ENCODE measurements around the gene CDC6.

CDC6 gene

DNA sequence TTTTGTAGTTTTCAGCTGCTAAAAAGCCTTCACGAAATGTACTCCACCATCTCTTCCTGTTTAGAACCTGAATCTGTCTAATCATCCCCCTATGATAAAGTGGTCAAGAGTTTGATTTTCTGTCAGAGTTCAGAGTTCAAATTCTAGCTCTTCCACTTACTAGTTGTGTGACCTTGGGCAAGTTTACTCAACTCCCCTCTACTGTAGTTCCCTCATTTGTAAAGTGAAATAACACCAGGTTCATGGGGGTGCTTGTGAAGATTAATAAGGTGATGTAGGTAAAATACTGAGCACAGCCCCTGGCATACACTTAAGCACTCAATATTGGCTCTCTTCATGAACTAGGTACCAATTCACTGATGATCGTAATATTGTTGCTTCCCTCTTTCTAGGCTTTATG is 1.2 kb upstream of the CDC6 start:
- Histone ChIP-seq H3K27ac (ENCODE audit: insufficient read depth in 1 of 2, low read depth in 1 of 2, low read length in 2 of 2, poor library complexity in 1 of 2, severe bottlenecking in 2 of 2) (no peak overlapping the region), H3K4me3 (ENCODE audit: control insufficient read depth in 1 of 7, extremely low read depth in 1 of 7, insufficient read depth in 4 of 7, low read depth in 2 of 7, low read length in 6 of 7) (no peak overlapping the region), H3K9me3 (ENCODE audit: control extremely low read depth in 1 of 5, control insufficient read depth in 4 of 5, insufficient read depth in 2 of 5, low read depth in 1 of 5, low read length in 4 of 5) (no peaks in the 10 kb centered on the region), H3K4me1 (ENCODE audit: control extremely low read depth in 1 of 4, control insufficient read depth in 4 of 4, insufficient read depth in 4 of 4, low read length in 3 of 4) (peaks cover 0 to 16% (median 11%) of the 10 kb centered on the region in 4 experiments), H3K27me3 (replicated peaks in 2 of 5; ENCODE audit: control insufficient read depth in 4 of 5, insufficient read depth in 5 of 5, low read length in 4 of 5) (no peaks in the 10 kb centered on the region), H3K36me3 (ENCODE audit: control insufficient read depth in 4 of 4, insufficient read depth in 4 of 4, low read length in 3 of 4) (peaks cover 6 to 26% (median 9%) of the 10 kb centered on the region in 4 experiments)
- POLR2A ChIA-PET: interaction anchor here (1.0 kb wide), 1 partner anchor 36 kb away, joined by 3 read pairs; no protein-coding TSS in a partner anchor
- CTCF ChIA-PET: interaction anchor here (1.4 to 2.2 kb wide), 2 partner anchors 86 to 94 kb away, joined by 4 to 7 read pairs; no protein-coding TSS in a partner anchor
- no peak for DNase-seq
- WGBS (ENCODE audit: insufficient coverage): 83% methylated on average over 1 of the region's 2 CpGs

GRCh38 chr17:40287159-40287493 is 553 bp upstream of the CDC6 start:
- no peak for DNase-seq
- POLR2A ChIA-PET: interaction anchor here (1.2 kb wide), 1 partner anchor 36 kb away, joined by 3 read pairs; no protein-coding TSS in a partner anchor
- peaks cover 6 to 28% (median 7%) of the 10 kb centered on the region in 4 experiments for H3K36me3 ChIP-seq (ENCODE audit: control insufficient read depth in 4 of 4, insufficient read depth in 4 of 4, low read length in 3 of 4)
- no peaks in the 10 kb centered on the region for H3K27me3 ChIP-seq (replicated peaks in 2 of 5; ENCODE audit: control insufficient read depth in 4 of 5, insufficient read depth in 5 of 5, low read length in 4 of 5)
- no peak overlapping the region for H3K4me3 ChIP-seq (ENCODE audit: control insufficient read depth in 1 of 7, extremely low read depth in 1 of 7, insufficient read depth in 4 of 7, low read depth in 2 of 7, low read length in 6 of 7)
- H3K4me1 ChIP-seq (ENCODE audit: control extremely low read depth in 1 of 4, control insufficient read depth in 4 of 4, insufficient read depth in 4 of 4, low read length in 3 of 4): peaks cover 0 to 16% (median 11%) of the 10 kb centered on the region in 4 experiments
- no peaks in the 10 kb centered on the region for H3K9me3 ChIP-seq (ENCODE audit: control extremely low read depth in 1 of 5, control insufficient read depth in 4 of 5, insufficient read depth in 2 of 5, low read depth in 1 of 5, low read length in 4 of 5)
- H3K27ac ChIP-seq (ENCODE audit: insufficient read depth in 1 of 2, low read depth in 1 of 2, low read length in 2 of 2, poor library complexity in 1 of 2, severe bottlenecking in 2 of 2): no peak overlapping the region
- 37% methylated on average over 3 of the region's 4 CpGs for WGBS (ENCODE audit: insufficient coverage)
- CTCF ChIA-PET: no interaction called here

DNA sequence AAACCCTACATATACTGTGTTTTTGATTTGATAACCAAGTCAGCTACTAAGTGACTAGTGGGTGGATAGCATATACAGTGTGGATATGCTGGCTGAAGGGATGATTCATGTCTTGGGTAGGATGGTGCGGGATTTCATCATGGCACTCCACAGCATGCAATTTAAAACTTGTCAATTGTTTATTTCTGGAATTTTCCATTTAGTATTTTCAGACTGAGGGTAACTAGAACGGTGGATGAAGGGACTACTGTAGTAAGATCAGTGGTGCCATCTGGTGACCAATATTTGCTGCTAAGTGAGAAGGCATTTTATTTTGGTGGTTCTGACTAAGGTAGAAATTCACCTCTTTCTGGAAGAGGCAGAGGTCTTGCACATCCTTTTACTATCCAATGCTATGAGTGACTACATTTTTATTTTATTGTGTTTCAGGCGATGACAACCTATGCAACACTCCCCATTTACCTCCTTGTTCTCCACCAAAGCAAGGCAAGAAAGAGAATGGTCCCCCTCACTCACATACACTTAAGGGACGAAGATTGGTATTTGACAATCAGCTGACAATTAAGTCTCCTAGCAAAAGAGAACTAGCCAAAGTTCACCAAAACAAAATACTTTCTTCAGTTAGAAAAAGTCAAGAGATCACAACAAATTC is 3.1 kb downstream of the CDC6 start:
- peaks cover 4 to 55% (median 20%) of the 10 kb centered on the region in 4 experiments for H3K36me3 ChIP-seq (ENCODE audit: control insufficient read depth in 4 of 4, insufficient read depth in 4 of 4, low read length in 3 of 4)
- H3K27ac ChIP-seq (ENCODE audit: insufficient read depth in 1 of 2, low read depth in 1 of 2, low read length in 2 of 2, poor library complexity in 1 of 2, severe bottlenecking in 2 of 2): no peak overlapping the region
- peak; percentile 78 to 89 (median 87) for DNase-seq
- H3K27me3 ChIP-seq (replicated peaks in 2 of 5; ENCODE audit: control insufficient read depth in 4 of 5, insufficient read depth in 5 of 5, low read length in 4 of 5): no peaks in the 10 kb centered on the region
- H3K4me1 ChIP-seq (ENCODE audit: control extremely low read depth in 1 of 4, control insufficient read depth in 4 of 4, insufficient read depth in 4 of 4, low read length in 3 of 4): peaks cover 0 to 16% (median 11%) of the 10 kb centered on the region in 4 experiments
- ChIA-PET POLR2A (interaction anchor here (1.2 kb wide), 1 partner anchor 72 kb away, joined by 4 read pairs; the partner anchor contains the start of gene WIPF2), CTCF (interaction anchor here (1.2 to 50.4 kb wide), 10 partner anchors 12 to 277 kb away, joined by 3 to 1388 read pairs (median 14); partner anchors contain the start of genes CSF3, GJD3 and WIPF2)
- WGBS (ENCODE audit: insufficient coverage): 100% methylated on average over 1 of the region's 4 CpGs
- H3K9me3 ChIP-seq (ENCODE audit: control extremely low read depth in 1 of 5, control insufficient read depth in 4 of 5, insufficient read depth in 2 of 5, low read depth in 1 of 5, low read length in 4 of 5): no peaks in the 10 kb centered on the region
- no peak overlapping the region for H3K4me3 ChIP-seq (ENCODE audit: control insufficient read depth in 1 of 7, extremely low read depth in 1 of 7, insufficient read depth in 4 of 7, low read depth in 2 of 7, low read length in 6 of 7)

GRCh38 chr17:40291281-40291664 is 3.6 kb downstream of the CDC6 start:
- CTCF ChIA-PET: interaction anchor here (1.3 to 50.4 kb wide), 10 partner anchors 12 to 278 kb away, joined by 3 to 1388 read pairs (median 14); partner anchors contain the start of genes CSF3, GJD3 and WIPF2
- Histone ChIP-seq H3K4me3 (ENCODE audit: control insufficient read depth in 1 of 7, extremely low read depth in 1 of 7, insufficient read depth in 4 of 7, low read depth in 2 of 7, low read length in 6 of 7) (no peak overlapping the region), H3K36me3 (ENCODE audit: control insufficient read depth in 4 of 4, insufficient read depth in 4 of 4, low read length in 3 of 4) (peaks cover 7 to 61% (median 23%) of the 10 kb centered on the region in 4 experiments), H3K9me3 (ENCODE audit: control extremely low read depth in 1 of 5, control insufficient read depth in 4 of 5, insufficient read depth in 2 of 5, low read depth in 1 of 5, low read length in 4 of 5) (no peaks in the 10 kb centered on the region), H3K27me3 (replicated peaks in 2 of 5; ENCODE audit: control insufficient read depth in 4 of 5, insufficient read depth in 5 of 5, low read length in 4 of 5) (no peaks in the 10 kb centered on the region), H3K27ac (ENCODE audit: insufficient read depth in 1 of 2, low read depth in 1 of 2, low read length in 2 of 2, poor library complexity in 1 of 2, severe bottlenecking in 2 of 2) (no peak overlapping the region), H3K4me1 (ENCODE audit: control extremely low read depth in 1 of 4, control insufficient read depth in 4 of 4, insufficient read depth in 4 of 4, low read length in 3 of 4) (peaks cover 0 to 16% (median 11%) of the 10 kb centered on the region in 4 experiments)
- POLR2A ChIA-PET: no interaction called here
- DNase-seq: no peak
- WGBS (ENCODE audit: insufficient coverage): 95% methylated on average over 2 of the region's 2 CpGs

DNA sequence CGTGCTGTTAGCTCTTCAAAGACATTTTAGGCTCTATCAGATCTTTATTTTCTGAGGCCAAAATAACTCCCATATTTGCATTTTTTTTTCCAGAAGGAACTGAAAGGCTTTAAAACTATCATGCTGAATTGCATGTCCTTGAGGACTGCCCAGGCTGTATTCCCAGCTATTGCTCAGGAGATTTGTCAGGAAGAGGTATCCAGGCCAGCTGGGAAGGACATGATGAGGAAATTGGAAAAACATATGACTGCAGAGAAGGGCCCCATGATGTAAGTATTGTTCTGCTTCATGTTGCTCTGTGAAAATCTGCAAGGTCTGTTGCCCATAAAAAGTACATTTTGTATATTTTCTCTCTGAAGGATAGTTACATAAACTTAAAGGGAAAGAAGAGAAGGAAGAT is 5.7 kb downstream of the CDC6 start:
- WGBS (ENCODE audit: insufficient coverage): 100% methylated on average over 1 of the region's 1 CpG
- Histone ChIP-seq H3K9me3 (ENCODE audit: control extremely low read depth in 1 of 5, control insufficient read depth in 4 of 5, insufficient read depth in 2 of 5, low read depth in 1 of 5, low read length in 4 of 5) (no peaks in the 10 kb centered on the region), H3K27ac (ENCODE audit: insufficient read depth in 1 of 2, low read depth in 1 of 2, low read length in 2 of 2, poor library complexity in 1 of 2, severe bottlenecking in 2 of 2) (no peak overlapping the region), H3K4me1 (ENCODE audit: control extremely low read depth in 1 of 4, control insufficient read depth in 4 of 4, insufficient read depth in 4 of 4, low read length in 3 of 4) (peaks cover 0 to 11% (median 5%) of the 10 kb centered on the region in 4 experiments), H3K4me3 (ENCODE audit: control insufficient read depth in 1 of 7, extremely low read depth in 1 of 7, insufficient read depth in 4 of 7, low read depth in 2 of 7, low read length in 6 of 7) (no peak overlapping the region), H3K36me3 (ENCODE audit: control insufficient read depth in 4 of 4, insufficient read depth in 4 of 4, low read length in 3 of 4) (peaks cover 7 to 80% (median 27%) of the 10 kb centered on the region in 4 experiments), H3K27me3 (replicated peaks in 2 of 5; ENCODE audit: control insufficient read depth in 4 of 5, insufficient read depth in 5 of 5, low read length in 4 of 5) (no peaks in the 10 kb centered on the region)
- ChIA-PET CTCF (interaction anchor here (0.9 to 50.4 kb wide), 11 partner anchors 10 to 108 kb away, joined by 3 to 1388 read pairs (median 7); partner anchors contain the start of genes GJD3 and WIPF2), POLR2A (interaction anchor here (0.6 kb wide), 1 partner anchor 240 kb away, joined by 4 read pairs; no protein-coding TSS in a partner anchor)
- DNase-seq: no peak

DNA sequence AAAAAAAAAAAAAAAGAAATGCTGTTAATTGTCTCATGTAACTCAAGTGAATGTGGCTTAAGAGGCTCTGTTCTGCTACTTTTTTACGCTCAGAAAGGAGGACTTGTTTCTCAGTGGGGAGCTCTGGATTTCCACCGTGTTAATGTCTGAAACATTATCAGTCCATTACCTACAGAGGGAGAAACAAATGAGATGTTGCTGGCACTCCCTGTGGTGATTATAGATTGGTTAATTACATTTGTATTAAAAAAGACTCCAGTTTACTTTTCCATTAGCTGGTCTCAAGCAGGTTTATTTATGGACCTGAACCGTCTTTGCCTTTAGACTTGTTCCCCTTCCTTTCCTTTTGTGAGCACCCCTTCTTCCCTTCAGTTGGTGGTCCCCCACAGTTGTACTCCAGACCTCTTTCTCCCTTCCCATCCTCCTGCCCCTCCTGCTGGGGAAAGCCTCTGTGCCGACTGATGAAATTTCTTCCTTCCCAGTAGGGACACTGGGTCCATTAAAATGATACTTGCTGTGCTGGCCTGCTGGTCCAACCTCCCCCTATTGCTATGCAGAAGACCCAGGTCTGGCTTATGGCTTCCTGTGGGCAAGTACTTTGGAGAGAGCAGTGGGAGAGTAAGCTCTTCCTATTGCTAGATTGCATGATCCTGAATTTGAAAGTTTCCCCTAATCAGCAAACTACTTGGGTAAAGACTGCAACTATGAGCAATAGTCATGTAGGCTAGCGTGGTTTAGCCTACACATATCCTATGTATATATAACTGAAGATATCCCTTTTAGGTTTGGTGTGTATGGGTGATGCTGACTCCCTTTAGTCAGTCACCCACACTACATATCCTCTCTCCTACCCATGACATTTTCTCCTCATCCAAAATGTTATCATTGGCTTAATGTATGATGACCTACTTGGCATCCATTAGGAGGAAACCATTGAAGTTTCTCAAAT is 8.1 kb downstream of the CDC6 start:
- no peak overlapping the region for H3K4me3 ChIP-seq (ENCODE audit: control insufficient read depth in 1 of 7, extremely low read depth in 1 of 7, insufficient read depth in 4 of 7, low read depth in 2 of 7, low read length in 6 of 7)
- WGBS (ENCODE audit: insufficient coverage): 92% methylated on average over 2 of the region's 5 CpGs
- H3K4me1 ChIP-seq (ENCODE audit: control extremely low read depth in 1 of 4, control insufficient read depth in 4 of 4, insufficient read depth in 4 of 4, low read length in 3 of 4): no peaks in the 10 kb centered on the region
- peaks cover 12 to 86% (median 31%) of the 10 kb centered on the region in 4 experiments for H3K36me3 ChIP-seq (ENCODE audit: control insufficient read depth in 4 of 4, insufficient read depth in 4 of 4, low read length in 3 of 4)
- H3K27me3 ChIP-seq (replicated peaks in 2 of 5; ENCODE audit: control insufficient read depth in 4 of 5, insufficient read depth in 5 of 5, low read length in 4 of 5): no peaks in the 10 kb centered on the region
- no peak overlapping the region for H3K27ac ChIP-seq (ENCODE audit: insufficient read depth in 1 of 2, low read depth in 1 of 2, low read length in 2 of 2, poor library complexity in 1 of 2, severe bottlenecking in 2 of 2)
- H3K9me3 ChIP-seq (ENCODE audit: control extremely low read depth in 1 of 5, control insufficient read depth in 4 of 5, insufficient read depth in 2 of 5, low read depth in 1 of 5, low read length in 4 of 5): no peaks in the 10 kb centered on the region
- no peak for DNase-seq
- POLR2A ChIA-PET: interaction anchor here (0.6 to 0.8 kb wide), 2 partner anchors 266 to 431 kb away, joined by 3 read pairs; no protein-coding TSS in a partner anchor
- CTCF ChIA-PET: interaction anchor here (0.6 to 50.4 kb wide), 4 partner anchors 15 to 154 kb away, joined by 3 to 1388 read pairs (median 72); partner anchors contain the start of gene GJD3
